HG03565 (cell line): Measurements from ENCODE around the gene IFNA5.

Experiments used
- ATAC-seq: cut with Tn5 transposase; IDR thresholded peaks from one replicate; pipeline ENCODE4 v1.9.1; 2021; ENCODE audit warnings: mild to moderate bottlenecking, moderate library complexity; ENCODE audit not compliant: unreplicated experiment

The IFNA5 gene

DNA sequence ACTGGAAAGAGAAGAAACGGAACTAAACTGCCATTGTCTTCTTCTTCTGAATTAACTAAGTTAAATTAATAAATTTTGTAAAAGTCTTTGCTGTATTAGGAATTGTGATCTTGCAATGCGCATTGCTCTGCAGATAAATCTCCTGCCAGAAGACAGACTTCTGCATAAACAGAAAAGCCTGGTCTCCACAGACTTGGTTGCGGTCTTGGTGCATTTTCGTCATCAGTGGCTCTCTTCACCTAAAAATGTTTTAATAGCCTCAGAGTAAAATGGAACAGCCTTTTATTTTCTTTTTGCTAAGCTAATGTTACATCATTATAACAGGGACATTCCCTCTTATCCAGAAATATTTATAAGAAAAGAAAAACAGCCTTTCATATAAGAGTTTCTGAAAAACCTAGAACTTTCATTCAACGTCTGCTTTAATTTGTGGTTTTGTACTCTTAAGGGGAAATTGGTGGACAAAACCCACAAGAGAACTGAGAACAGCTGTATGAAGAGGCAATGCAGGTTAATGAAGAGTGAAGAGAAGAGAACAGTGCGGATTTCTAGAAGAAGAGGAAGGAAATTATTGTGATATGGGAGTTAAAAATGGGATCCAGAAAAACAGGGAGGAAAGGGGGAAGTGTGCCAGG lies 10.1 kb downstream of the IFNA5 start:
- ATAC-seq, result peak; percentile 74

DNA sequence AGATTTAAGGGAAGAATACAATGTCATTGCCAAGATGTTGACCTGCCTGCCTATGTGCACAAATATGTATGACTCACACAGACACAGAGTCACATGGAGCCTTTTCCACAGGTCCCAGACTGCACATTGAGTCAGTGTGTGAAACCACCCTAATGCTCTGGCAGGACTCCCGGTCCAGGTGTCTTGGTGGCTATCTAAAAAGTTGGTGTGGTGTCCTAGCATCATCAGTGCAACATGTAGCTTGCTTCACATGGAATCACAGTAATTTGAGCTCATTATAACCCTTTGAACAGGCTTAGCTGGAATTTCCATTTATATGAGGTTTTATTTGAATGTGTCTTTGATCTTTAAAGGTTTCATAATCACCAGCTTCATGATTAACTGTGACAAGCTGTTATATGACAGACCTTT lies 10.7 kb downstream of the IFNA5 start:
- no peak for ATAC-seq

DNA sequence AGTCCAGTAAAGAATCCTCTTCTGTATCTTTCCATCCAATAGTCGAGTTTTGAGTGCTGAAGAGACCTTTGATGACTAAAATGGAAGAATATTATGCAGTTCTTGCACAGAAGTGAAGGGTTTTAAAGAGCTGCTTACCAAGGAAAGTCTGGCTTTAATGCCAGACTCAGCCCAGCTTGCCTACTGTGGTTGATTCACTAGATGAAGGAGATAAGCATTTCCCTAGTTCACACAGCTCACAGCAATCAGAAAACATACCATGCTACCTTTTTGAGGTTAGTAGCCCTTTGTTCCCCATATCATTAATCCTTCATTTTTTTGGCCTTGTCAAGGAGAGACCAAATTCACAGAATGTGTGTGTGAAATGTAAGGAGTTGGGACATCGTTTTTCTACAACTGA lies 15.3 kb downstream of the IFNA5 start:
- ATAC-seq, result no peak

DNA sequence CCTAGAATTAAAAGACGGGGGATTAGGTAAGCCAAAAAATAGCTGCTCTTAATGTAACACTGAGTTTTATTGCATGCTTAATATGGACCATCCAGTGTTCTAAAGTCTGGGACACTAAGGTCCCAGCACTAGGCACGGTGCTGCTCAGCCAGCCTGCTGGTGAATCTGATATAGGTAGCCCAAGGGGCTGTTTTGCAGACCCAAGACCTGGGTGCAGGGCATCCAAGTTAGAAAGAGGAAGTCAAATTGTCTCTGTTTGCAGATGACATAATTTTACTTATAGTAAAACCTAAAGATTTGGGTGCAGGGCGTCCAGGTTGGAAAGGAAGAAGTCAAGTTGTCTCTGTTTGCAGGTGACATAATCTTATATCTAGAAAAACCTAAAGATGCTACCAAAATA lies 17.8 kb downstream of the IFNA5 start:
- ATAC-seq, result no peak

DNA sequence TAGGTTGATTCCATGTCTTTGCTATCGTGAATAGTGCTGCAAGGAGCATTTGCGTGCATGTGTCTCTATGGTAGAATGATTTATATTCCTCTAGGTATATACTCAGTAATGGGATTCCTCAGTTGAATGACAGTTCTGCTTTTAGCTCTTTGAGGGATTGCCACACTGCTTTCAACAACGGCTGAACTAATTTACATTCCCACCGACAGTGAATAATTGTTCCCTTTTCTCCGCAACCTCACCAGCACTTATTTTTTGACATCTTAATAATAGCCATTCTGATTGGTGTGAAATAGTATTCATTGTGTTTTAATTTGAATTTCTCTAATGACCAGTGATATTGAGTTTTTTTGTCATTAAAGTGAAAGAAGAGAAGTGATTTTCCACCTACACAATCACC lies 18.5 kb downstream of the IFNA5 start:
- no peak for ATAC-seq

DNA sequence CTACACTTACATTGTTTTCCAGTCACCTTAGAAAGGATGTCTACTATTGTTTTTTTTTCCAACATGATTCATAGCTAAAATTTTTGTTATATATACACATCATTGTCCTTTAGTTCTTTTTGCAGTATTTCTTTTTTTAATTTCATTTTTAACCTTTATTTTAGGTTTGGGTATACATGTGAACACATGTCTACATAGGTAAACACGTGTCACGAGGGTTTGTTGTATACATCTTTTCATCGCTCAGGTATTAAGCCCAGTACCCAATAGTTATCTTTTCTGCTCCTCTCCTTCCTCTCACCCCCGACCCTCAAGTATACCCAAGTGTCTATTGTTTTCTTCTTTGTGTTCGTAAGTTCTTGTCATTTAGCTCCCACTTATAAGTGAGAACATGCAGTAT lies 19.0 kb downstream of the IFNA5 start:
- no peak for ATAC-seq

DNA sequence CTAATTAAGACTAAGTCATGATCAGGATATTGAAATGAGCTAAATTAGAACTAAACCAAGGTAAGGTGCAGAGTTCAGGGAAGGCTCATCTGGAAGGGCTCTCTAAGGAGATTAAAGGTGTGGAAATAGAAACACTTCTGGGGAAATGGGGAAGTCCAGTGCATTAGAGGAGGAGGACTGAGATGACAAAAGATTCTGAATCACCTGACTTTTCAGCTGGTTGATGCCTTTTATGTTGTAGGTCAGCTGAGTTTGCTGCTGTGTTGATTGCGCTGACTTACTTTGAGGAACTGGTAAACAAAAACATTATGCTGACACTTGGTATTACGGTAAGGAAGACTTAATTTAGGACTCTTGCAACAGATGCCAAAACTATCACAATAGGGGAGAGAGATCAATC lies 23.8 kb downstream of the IFNA5 start:
- no peak for ATAC-seq

DNA sequence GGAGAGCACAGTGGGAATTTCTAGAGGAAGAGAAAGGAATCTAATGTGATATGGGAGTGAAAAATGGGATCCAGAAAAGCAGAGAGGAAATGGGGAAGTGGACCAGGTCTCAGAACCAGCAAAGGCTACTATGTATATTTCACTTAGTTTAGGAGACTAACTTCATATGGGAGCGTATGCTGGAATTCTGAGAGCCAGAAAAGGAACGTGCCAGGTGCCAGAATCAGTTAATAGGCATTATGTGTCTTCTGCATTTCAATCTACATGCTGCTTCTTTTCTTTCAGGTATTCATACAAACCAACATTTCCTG lies 36.8 kb downstream of the IFNA5 start:
- ATAC-seq, result no peak

DNA sequence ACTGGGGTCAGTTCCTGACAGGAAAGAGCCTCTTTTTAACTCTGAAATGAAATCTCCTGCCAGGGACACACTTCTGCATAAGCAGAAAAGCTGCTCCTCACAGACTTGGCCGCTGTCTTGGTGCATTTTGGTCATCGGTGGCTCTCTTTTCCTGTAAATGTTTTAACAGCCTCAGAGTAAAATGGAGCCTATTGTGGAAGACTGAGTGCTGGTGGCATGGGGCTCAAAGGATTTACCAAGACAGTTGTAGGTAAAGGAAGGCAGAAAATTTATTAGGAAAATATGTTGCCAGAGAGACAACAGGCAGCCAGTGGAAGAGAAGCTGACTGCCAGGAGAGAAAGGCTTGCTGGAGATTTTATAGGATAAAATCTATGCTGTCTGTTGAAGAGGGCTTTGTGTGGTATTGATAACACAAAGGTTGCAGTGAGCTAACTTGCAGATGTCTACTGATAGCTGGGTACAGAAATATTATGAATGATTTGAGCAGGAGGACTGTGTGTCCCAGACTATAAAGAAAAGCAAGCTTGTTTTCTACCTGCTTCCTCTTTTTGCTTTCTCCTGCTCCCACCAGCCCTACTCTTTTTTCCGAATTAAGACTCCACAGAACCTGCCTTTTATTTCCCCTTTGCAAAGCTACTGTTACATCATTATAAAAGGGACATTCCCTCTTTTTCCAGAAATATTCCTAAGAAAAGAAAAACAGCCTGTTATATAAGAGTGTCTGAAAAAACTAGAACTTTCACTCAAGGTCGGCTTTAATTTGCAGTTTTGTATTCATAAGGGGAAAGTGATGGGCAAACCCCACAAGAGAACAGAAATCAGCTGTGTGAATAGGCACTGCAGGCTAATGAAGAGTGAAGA lies 37.4 kb downstream of the IFNA5 start:
- peak; percentile 60 for ATAC-seq

DNA sequence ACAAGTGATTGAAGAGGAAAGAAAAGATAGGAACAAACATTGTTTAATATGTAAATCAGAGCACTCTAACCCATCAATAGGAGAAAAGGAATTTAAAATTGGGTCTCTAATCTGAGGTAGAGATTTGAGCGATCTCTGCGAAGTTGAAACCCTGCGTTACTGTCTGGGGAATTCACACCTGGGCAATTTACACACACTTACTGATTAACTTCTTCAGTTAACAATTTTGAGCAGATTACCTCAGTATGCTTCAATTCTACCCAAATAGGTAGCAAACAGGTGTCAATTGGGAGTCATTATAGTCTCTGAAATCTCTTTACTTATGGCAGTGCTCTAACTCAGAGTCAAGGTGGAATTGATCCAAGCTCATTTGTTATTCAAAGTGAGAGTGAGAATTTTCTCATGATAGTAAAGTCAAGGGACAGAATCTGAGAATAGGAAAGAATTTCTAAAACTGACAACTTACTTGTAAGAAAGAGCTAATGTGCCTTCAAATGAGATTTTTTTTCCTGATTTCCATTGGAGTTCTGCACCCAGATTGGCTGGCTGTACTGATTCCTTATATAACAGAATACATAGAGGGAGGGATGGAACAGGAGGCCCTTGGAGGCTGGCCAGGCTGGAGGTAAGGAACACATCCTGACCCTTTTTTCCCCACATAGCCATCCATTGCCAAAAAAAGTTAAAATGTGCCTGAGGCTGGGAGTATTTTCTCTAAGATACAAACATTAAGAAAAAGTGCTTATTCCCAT lies 38.2 kb downstream of the IFNA5 start:
- no peak for ATAC-seq

DNA sequence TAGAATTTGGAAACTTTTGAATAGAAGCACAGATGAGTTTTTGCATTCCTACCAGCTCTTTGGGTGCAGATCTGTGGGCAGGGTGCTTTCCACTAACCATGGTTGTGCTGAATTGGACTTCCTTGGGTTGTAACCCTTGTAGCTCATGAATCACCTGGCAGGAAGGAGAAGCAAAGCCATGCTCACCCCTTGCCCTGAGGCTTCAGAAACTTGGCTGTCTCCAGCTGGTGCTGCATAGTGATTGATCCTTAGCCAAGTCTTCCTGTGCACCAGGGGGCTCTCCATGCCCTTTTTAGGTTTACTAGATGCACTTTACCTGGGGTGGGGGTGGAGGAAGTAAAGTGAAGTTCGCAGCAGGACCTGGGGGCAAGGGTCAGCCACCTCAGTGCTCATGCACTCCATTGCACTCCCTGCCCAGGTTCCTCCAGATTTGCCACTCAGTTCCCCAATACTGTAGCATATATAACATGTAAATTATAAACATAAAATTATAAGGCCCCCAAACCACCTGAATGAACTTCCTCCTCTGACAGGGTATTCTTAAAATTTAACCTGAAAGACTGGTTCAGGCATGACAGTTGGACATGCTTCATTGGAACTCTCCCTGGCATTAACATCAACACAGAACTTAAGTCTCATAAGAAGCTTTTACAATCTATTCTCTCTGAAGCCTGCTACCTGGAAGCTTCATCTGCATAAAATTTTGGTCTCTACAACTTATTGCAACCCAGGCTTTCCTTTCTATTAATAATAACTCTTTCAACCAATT lies 39.5 kb downstream of the IFNA5 start:
- ATAC-seq, result no peak

DNA sequence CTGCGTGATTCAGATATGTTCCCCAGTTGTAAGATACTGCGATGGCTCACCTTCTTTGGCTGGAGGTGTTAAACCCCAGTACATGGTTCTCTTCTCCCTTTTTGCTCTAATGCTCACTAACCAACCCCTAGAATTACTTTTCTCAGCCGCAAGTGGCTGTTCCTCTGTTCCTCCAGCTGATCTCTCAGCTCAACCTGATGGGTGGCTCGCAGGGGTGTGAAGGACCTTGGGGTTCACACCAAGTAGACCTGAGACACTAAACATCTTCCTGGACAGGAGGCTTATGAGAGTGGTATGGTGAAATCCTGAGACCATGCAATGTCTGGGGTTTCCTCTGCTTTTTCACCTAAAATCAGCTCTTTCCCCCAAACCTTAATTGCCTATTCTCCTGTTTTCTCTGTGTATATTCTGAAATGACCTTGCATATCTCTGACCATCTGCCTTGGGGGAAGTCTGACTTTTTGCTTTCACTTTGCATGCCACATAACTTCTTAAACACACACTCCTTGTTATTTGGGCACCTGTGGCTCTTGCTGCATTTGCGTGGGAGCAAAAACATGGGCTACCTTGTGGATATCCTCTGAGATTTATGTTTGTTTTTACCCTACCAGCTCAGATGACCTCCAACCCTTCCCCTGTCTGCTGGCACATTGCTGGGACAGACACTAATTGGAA lies 49.4 kb downstream of the IFNA5 start:
- no peak for ATAC-seq
